GM12872 (cell line): ENCODE data around the gene CYP4F8.

Source experiments
- CTCF ChIP-seq: IDR thresholded peaks from 3 replicates; pipeline ENCODE4 v1.5.1; 2011; ENCODE audit warnings: low read depth, mild to moderate bottlenecking, low read length, moderate library complexity; ENCODE audit not compliant: insufficient read depth

Gene CYP4F8

DNA sequence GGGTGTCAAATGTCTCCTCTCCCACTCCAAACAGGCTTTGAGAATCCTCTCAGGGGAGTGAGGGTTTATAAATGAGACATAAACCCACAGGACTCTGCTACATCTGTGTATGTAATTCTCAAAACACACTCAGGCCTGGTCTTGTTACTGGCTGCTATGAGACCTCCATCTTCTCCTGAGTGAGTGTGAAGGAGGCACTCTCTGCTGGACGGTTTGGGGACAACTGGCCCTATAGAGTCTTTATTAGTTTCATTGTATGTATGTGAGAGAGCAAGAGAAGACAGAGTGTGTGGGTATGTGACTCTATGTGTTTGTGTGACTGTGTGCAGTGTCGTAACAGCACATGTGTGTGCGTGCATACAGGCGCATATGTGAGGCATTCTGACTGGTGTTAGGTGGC lies 48.2 kb downstream of the CYP4F8 start:
- TF ChIP-seq CTCF: no peak

DNA sequence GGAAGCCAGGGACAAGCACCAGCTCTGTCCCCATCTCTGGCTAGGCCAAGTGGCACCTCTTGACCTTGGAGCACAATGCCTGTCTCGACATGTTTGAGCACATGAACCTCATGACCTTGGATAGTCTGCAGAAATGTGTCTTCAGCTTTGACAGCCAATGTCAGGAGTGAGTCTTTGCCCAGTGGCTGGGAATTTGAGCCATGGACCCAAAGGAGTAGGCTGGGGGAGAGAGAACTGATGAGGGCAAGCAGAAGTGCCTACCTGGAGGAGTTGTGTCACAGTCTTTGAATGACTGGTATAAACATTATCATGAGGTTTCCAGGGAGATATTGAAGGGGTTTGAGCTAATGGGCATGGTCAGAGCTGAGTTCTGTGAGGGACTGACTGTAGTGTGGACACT lies 51.2 kb downstream of the CYP4F8 start:
- no peak for TF ChIP-seq CTCF

DNA sequence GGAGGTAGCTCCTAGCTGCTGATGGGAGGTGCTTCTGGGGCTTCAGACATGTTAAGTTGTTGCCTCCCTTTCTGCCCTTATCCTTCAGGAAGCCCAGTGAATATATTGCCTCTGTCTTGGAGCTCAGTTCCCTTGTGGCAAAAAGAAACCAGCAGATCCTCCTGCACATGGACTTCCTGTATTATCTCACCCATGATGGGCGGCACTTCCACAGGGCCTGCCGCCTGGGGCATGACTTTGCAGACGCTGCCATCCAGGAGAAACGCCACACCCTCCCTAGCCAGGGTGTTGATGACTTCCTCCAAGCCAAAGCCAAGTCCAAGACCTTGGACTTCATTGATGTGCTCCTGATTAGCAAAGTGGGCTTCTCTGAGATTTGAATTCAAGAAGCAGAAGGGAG lies 51.9 kb downstream of the CYP4F8 start:
- no peak for TF ChIP-seq CTCF

DNA sequence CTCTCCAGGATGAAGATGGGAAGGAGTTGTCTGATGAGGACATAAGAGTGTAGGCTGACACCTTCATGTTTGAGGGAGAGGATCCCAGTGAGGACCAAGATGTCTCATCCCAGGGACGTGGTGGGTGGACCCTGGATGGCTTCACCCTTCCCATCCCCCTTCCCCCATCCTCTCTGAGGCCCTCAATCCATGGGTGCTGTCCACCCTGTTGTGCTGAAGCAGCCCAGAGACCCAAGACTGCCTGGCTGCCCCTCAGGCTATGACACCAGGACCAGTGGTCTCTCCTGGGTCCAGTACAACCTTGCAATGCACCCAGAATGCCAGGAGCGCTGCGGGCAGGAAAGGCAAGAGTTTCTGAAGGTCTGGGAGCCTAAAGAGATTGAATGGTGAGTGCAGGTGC lies 54.4 kb downstream of the CYP4F8 start:
- TF ChIP-seq CTCF: no peak

GRCh38 chr19:15669891-15670290 lies 54.9 kb downstream of the CYP4F8 start:
- TF ChIP-seq CTCF: no peak

- no peak for TF ChIP-seq CTCF
Measured at GRCh38 chr19:15671237-15671821, 56.3 kb downstream of the CYP4F8 start.

GRCh38 chr19:15671891-15672579 lies 57.0 kb downstream of the CYP4F8 start:
- no peak for TF ChIP-seq CTCF
